Measurements from ENCODE around the gene FAM83F. TPM values are rescaled to one million over a fixed set of nuclear protein-coding genes. Genes with fewer than 3 reads are reported as not detected.

FAM83F gene
- total RNA-seq, 1 donor, result 2.7 TPM

GRCh38 chr22:40041366-40042137, 46.8 kb downstream of the FAM83F start:
- Histone ChIP-seq H3K9me3 (ENCODE audit: low read depth, low read length) (no peaks in the 10 kb centered on the region), H3K27me3 (ENCODE audit: insufficient read depth, low read length) (no peaks in the 10 kb centered on the region), H3K4me1 (ENCODE audit: insufficient read depth, low read length) (peaks cover 35% of the 10 kb centered on the region), H3K4me3 (ENCODE audit: low read length) (no peak overlapping the region)

- Histone ChIP-seq H3K4me3 (ENCODE audit: low read length) (no peak overlapping the region), H3K9me3 (ENCODE audit: low read depth, low read length) (no peaks in the 10 kb centered on the region), H3K4me1 (ENCODE audit: insufficient read depth, low read length) (peaks cover 40% of the 10 kb centered on the region), H3K27me3 (ENCODE audit: insufficient read depth, low read length) (no peaks in the 10 kb centered on the region)
Observed at GRCh38 chr22:40042312-40042711, 47.6 kb downstream of the FAM83F start.

GRCh38 chr22:40043081-40043480, 48.3 kb downstream of the FAM83F start:
- no peaks in the 10 kb centered on the region for H3K27me3 ChIP-seq (ENCODE audit: insufficient read depth, low read length)
- peaks cover 46% of the 10 kb centered on the region for H3K4me1 ChIP-seq (ENCODE audit: insufficient read depth, low read length)
- no peaks in the 10 kb centered on the region for H3K9me3 ChIP-seq (ENCODE audit: low read depth, low read length)
- H3K4me3 ChIP-seq (ENCODE audit: low read length), result no peak overlapping the region

- Histone ChIP-seq H3K9me3 (ENCODE audit: low read depth, low read length) (no peaks in the 10 kb centered on the region), H3K4me1 (ENCODE audit: insufficient read depth, low read length) (peaks cover 52% of the 10 kb centered on the region), H3K4me3 (ENCODE audit: low read length) (peak overlapping the region; percentile 82), H3K27me3 (ENCODE audit: insufficient read depth, low read length) (no peaks in the 10 kb centered on the region)
Observed at GRCh38 chr22:40043793-40044101, 49.0 kb downstream of the FAM83F start.

- Histone ChIP-seq H3K27me3 (ENCODE audit: insufficient read depth, low read length) (no peaks in the 10 kb centered on the region), H3K4me3 (ENCODE audit: low read length) (peak overlapping the region; percentile 82), H3K4me1 (ENCODE audit: insufficient read depth, low read length) (peaks cover 57% of the 10 kb centered on the region), H3K9me3 (ENCODE audit: low read depth, low read length) (no peaks in the 10 kb centered on the region)
Observed at GRCh38 chr22:40044102-40044869, 49.5 kb downstream of the FAM83F start.

- Histone ChIP-seq H3K4me3 (ENCODE audit: low read length) (peak overlapping the region; percentile 82), H3K4me1 (ENCODE audit: insufficient read depth, low read length) (peaks cover 66% of the 10 kb centered on the region), H3K9me3 (ENCODE audit: low read depth, low read length) (no peaks in the 10 kb centered on the region), H3K27me3 (ENCODE audit: insufficient read depth, low read length) (no peaks in the 10 kb centered on the region)
Observed at GRCh38 chr22:40044870-40045834, 50.4 kb downstream of the FAM83F start.

- H3K4me3 ChIP-seq (ENCODE audit: low read length), result peak overlapping the region; percentile 82
- no peaks in the 10 kb centered on the region for H3K9me3 ChIP-seq (ENCODE audit: low read depth, low read length)
- no peaks in the 10 kb centered on the region for H3K27me3 ChIP-seq (ENCODE audit: insufficient read depth, low read length)
- peaks cover 68% of the 10 kb centered on the region for H3K4me1 ChIP-seq (ENCODE audit: insufficient read depth, low read length)
Observed at GRCh38 chr22:40046126-40046525, 51.4 kb downstream of the FAM83F start.

- H3K27me3 ChIP-seq (ENCODE audit: insufficient read depth, low read length), result no peaks in the 10 kb centered on the region
- no peak overlapping the region for H3K4me3 ChIP-seq (ENCODE audit: low read length)
- no peaks in the 10 kb centered on the region for H3K9me3 ChIP-seq (ENCODE audit: low read depth, low read length)
- peaks cover 85% of the 10 kb centered on the region for H3K4me1 ChIP-seq (ENCODE audit: insufficient read depth, low read length)
Observed at GRCh38 chr22:40050258-40050657, 55.5 kb downstream of the FAM83F start.

- Histone ChIP-seq H3K4me3 (ENCODE audit: low read length) (no peak overlapping the region), H3K9me3 (ENCODE audit: low read depth, low read length) (no peaks in the 10 kb centered on the region), H3K27me3 (ENCODE audit: insufficient read depth, low read length) (no peaks in the 10 kb centered on the region), H3K4me1 (ENCODE audit: insufficient read depth, low read length) (peaks cover 85% of the 10 kb centered on the region)
Observed at GRCh38 chr22:40051322-40051721, 56.6 kb downstream of the FAM83F start.

- Histone ChIP-seq H3K4me1 (ENCODE audit: insufficient read depth, low read length) (peaks cover 88% of the 10 kb centered on the region), H3K9me3 (ENCODE audit: low read depth, low read length) (no peaks in the 10 kb centered on the region), H3K4me3 (ENCODE audit: low read length) (no peak overlapping the region), H3K27me3 (ENCODE audit: insufficient read depth, low read length) (no peaks in the 10 kb centered on the region)
Observed at GRCh38 chr22:40053460-40053859, 58.7 kb downstream of the FAM83F start.

GRCh38 chr22:40054486-40054885, 59.7 kb downstream of the FAM83F start:
- Histone ChIP-seq H3K27me3 (ENCODE audit: insufficient read depth, low read length) (no peaks in the 10 kb centered on the region), H3K4me1 (ENCODE audit: insufficient read depth, low read length) (peaks cover 83% of the 10 kb centered on the region), H3K9me3 (ENCODE audit: low read depth, low read length) (no peaks in the 10 kb centered on the region), H3K4me3 (ENCODE audit: low read length) (no peak overlapping the region)

GRCh38 chr22:40055143-40055883, 60.6 kb downstream of the FAM83F start:
- no peaks in the 10 kb centered on the region for H3K27me3 ChIP-seq (ENCODE audit: insufficient read depth, low read length)
- no peak overlapping the region for H3K4me3 ChIP-seq (ENCODE audit: low read length)
- H3K4me1 ChIP-seq (ENCODE audit: insufficient read depth, low read length), result peaks cover 75% of the 10 kb centered on the region
- H3K9me3 ChIP-seq (ENCODE audit: low read depth, low read length), result no peaks in the 10 kb centered on the region

- no peak overlapping the region for H3K4me3 ChIP-seq (ENCODE audit: low read length)
- no peaks in the 10 kb centered on the region for H3K27me3 ChIP-seq (ENCODE audit: insufficient read depth, low read length)
- peaks cover 66% of the 10 kb centered on the region for H3K4me1 ChIP-seq (ENCODE audit: insufficient read depth, low read length)
- no peaks in the 10 kb centered on the region for H3K9me3 ChIP-seq (ENCODE audit: low read depth, low read length)
Observed at GRCh38 chr22:40056154-40056553, 61.4 kb downstream of the FAM83F start.

GRCh38 chr22:40056559-40056958, 61.8 kb downstream of the FAM83F start:
- Histone ChIP-seq H3K27me3 (ENCODE audit: insufficient read depth, low read length) (no peaks in the 10 kb centered on the region), H3K4me3 (ENCODE audit: low read length) (no peak overlapping the region), H3K4me1 (ENCODE audit: insufficient read depth, low read length) (peaks cover 63% of the 10 kb centered on the region), H3K9me3 (ENCODE audit: low read depth, low read length) (no peaks in the 10 kb centered on the region)

All from mononuclear cell (primary cell).